Stimulated activated CD4-positive, alpha-beta T cell treated with anti-CD3 and anti-CD28 coated beads, Interleukin-15, amount 100 ng/mL, for 1 hour (primary cell): Measurements from ENCODE around the gene ASAH2B.
"Not testable (repeated sequence)": the region's sequence is repeated elsewhere in the genome, so short reads cannot be mapped to it uniquely, and the experiment has no call there.

Experiments
- DNase-seq, 2 donors: peaks; one replicate each; pipeline ENCODE4 v3.0.0-alpha.2; 2020; ENCODE audit warnings: low read depth in 1 of 2, low spot score in 1 of 2

ASAH2B gene

GRCh38 chr10:50739618-50740292 lies at the start of gene ASAH2B:
Gene ASAH2B (plus strand): TSS chr10:50739936. CDS start chr10:50745131, 5,195 bp downstream.
- DNase-seq, result peak; percentile 57 to 65

GRCh38 chr10:50697819-50698218 lies 41.9 kb upstream of the ASAH2B start:
- DNase-seq, result not testable (repeated sequence)

GRCh38 chr10:50701947-50702346 lies 37.8 kb upstream of the ASAH2B start:
- not testable (repeated sequence) for DNase-seq

GRCh38 chr10:50702997-50703396 lies 36.7 kb upstream of the ASAH2B start:
- DNase-seq, result not testable (repeated sequence)

- not testable (repeated sequence) for DNase-seq
Observed at GRCh38 chr10:50704436-50705079, 35.2 kb upstream of the ASAH2B start.

- DNase-seq, result not testable (repeated sequence)
Observed at GRCh38 chr10:50706006-50706405, 33.7 kb upstream of the ASAH2B start.

- not testable (repeated sequence) for DNase-seq
Observed at GRCh38 chr10:50710241-50710640, 29.5 kb upstream of the ASAH2B start.

- not testable (repeated sequence) for DNase-seq
Observed at GRCh38 chr10:50723812-50724211, 15.9 kb upstream of the ASAH2B start.

- not testable (repeated sequence) for DNase-seq
Observed at GRCh38 chr10:50728112-50728511, 11.6 kb upstream of the ASAH2B start.

GRCh38 chr10:50738987-50739617 lies 634 bp upstream of the ASAH2B start:
- DNase-seq, result not testable (repeated sequence)

GRCh38 chr10:50740293-50740648 lies 535 bp downstream of the ASAH2B start:
- DNase-seq, result no peak

- DNase-seq, result not testable (repeated sequence)
Observed at GRCh38 chr10:50742820-50743219, 3.1 kb downstream of the ASAH2B start.

GRCh38 chr10:50766774-50767513 lies 27.2 kb downstream of the ASAH2B start:
- not testable (repeated sequence) for DNase-seq

GRCh38 chr10:50772042-50772441 lies 32.3 kb downstream of the ASAH2B start:
- DNase-seq, result not testable (repeated sequence)

GRCh38 chr10:50774868-50775267 lies 35.1 kb downstream of the ASAH2B start:
- not testable (repeated sequence) for DNase-seq

- not testable (repeated sequence) for DNase-seq
Observed at GRCh38 chr10:50780036-50780435, 40.3 kb downstream of the ASAH2B start.

- not testable (repeated sequence) for DNase-seq
Observed at GRCh38 chr10:50782017-50782416, 42.3 kb downstream of the ASAH2B start.

- not testable (repeated sequence) for DNase-seq
Observed at GRCh38 chr10:50787962-50788361, 48.2 kb downstream of the ASAH2B start.

GRCh38 chr10:50788951-50789945 lies 49.5 kb downstream of the ASAH2B start:
- no peak for DNase-seq

- no peak for DNase-seq
Observed at GRCh38 chr10:50794490-50794889, 54.8 kb downstream of the ASAH2B start.
